GM21423 (cell line): ENCODE data around the gene NTMT1.
"Not testable (repeated sequence)": the region's sequence is repeated elsewhere in the genome, so short reads cannot be mapped to it uniquely, and the experiment has no call there.

Source experiments
- ATAC-seq: cut with Tn5 transposase; IDR thresholded peaks from one replicate; pipeline ENCODE4 v1.9.1; 2021; ENCODE audit warnings: mild to moderate bottlenecking, moderate library complexity; ENCODE audit not compliant: unreplicated experiment

NTMT1 gene

DNA sequence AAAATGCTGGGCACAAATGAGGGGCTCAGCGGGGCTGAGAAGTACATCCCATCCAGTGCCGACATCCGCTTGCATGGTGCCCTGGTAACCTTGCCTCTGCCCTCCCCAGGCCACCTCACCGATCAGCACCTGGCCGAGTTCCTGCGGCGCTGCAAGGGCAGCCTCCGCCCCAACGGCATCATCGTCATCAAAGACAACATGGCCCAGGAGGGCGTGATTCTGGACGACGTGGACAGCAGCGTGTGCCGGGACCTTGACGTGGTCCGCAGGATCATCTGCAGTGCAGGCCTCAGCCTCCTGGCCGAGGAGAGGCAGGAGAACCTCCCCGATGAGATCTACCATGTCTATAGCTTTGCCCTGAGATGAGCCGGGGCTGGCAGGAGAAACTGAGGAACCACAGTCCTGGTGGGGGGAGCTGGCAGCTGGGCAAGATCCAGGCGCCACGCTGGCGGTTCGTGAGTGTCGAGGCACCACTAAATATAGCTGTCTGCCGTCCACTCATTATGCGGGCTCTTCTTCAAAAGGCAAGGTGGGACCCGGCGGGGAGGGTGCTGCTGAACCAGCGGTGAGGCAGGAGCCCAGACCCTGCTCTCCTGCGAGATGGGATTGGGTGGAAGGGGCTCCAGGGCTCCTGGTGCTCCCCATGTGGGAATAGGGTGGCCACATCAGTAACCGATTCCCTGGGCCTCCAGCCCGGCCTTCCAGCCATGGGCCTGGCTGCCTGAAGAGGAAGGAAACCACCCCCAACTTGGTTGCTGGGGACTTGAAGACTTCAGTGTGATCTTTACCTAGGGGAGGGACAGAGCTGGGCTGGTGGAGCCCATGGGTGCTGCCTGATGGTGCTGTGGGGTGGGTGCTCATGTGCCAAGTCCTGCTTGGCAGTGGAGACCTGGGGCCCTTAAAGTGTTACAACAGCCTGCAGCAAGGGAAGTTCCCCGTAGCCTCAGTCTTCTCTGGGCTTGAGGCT, 9.4 kb downstream of the NTMT1 start:
- ATAC-seq: no peak

- ATAC-seq: not testable (repeated sequence)
These were observed 10.4 kb downstream of the NTMT1 start for GRCh38 chr9:129636343-129636742.

DNA sequence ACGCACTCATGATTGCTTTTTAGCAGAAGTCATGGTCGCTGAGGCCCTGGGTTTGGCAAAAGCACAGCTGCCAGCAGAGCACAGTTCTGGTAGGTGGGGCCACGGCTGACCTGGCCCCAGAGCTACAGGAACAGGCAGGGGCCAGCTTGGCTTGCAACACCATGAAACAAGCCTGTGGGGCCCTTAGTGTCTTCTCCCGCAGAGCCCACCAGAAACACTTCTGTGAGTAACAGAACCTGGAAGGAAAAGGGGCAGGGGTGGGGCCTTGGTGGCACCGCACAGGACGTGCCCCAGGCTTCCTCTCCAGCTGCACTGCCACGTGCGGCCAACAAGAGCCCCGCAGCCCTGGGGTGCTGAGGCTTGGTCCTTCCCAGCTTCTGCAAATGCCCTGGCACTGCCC, 11.1 kb downstream of the NTMT1 start:
- ATAC-seq: no peak

- no peak for ATAC-seq
These were observed 11.9 kb downstream of the NTMT1 start for GRCh38 chr9:129637673-129638439.

DNA sequence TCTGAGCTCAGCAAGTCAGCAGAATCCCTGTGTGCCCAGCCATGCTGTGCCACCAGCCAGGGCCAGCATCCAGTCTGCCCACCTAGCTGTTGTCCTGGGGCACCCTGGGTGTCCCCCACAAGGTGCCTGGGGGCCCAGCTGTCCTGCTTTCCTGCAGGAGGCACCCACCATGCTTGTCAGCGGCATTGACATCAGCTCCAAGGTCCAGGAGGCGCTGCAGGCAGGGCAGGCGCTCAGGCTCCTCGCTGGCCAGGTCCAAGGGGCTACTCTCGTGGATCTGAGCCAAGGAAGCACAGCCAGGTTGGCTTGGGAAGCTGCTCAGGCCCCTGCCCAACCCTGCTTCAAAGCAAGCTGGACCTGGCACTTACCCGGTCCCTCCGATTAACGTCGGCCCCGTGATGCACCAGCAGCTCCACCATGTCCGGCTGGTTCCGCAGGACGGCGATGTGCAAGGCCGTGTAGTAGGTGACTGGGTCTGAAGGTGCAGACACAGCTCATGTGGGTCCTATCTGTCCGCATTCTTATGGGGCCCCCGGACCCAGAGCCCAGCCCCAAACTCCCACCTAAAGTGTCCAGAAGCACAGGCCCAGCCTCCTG, 13.2 kb downstream of the NTMT1 start:
- ATAC-seq: no peak

DNA sequence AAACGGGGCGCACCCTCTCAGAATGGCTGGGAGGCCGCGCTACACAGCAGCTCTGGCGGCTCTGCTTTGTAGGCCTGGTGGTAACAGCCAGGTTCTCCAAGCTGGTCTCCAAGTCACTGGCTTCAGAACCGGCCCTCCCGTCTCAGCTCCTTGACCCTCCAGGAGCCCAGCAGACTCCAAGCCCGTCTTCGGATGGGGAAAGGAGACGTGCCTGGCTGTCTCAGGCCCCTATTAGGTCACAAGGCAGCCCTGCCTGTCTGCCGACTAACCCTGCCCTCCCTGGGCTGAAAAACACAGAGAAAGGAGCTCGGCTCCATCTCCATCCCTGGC, 13.8 kb downstream of the NTMT1 start:
- ATAC-seq: no peak

DNA sequence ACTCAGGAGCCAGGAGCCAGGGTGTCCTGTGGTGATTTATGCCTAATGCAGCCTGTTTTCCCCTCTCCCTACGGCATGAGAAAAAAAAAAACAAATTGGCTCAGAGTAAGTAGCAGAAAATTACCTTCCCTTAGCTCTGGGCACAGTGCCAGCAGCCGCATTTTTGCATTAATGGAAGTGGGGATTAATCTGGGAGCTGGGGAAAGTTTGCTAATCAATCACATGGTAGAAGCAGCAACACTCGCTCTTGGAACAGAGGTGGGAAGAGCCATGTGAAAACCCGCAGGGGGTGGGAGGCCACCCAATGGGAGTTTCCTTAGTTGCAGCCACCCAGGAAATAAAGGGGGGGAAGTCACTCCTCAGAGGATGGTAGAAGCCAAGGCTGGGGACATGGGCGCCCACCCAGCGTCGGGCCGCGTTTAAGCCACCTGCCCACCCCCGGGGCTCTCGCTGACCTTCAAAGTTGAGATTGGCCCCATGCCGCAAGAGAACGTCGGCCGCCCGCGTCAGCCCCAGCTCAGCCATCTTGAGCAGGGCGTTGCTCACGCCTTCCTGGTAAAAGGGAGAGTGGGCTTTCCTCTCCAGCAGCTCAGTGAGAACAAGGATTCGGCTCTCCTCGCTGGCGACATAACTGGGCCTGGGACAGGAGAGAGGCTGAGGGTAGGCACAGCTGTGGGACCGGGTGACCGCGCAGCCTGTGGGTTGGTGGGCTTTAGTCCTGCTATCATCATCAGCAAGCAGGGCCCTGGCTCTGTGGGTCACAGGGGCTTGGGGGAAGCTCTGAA, 14.3 kb downstream of the NTMT1 start:
- ATAC-seq: no peak

DNA sequence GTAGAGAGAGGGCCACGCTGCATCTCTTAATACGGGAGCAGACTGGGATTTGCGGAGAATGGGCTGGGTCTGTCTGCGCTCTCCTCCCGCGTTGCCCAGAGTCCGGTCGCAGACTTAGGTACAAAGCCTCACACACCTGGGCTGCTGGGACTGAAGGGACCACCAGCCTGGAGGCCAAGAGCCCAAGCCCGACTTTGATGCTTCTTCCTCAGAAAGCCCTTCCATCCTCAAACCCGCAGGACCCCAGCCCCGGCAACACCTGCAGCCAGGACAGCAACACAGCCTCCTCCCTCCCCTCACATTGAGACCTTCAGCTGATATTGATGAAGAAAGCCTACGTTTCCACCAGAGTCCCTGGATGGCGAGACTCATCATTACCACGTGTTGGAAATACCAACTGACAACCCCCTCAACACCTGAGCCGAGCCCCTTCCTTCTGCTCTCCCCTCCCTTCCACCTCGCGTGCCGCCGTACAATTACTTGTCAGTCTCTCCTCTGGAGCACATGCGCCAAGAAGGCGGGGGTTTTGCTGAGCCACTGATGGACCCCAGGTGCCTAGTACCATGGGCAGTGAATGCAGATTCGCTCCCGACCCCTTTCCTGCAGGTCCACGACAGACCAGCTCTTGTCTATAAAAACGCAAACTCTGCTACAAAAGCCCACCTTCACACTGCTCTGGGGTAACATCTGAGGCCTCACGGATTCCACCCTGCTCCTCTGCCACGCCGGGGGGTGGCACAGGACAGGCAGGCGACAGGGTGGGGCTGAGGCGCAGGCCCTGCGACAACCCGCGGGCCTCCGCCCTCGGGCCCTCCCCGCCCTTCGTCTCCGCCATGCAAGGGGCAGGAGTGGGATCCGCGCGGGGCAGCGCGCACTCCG, 15.1 kb downstream of the NTMT1 start:
- ATAC-seq: no peak

- ATAC-seq: peak; percentile 93
These were observed 16.0 kb downstream of the NTMT1 start, which contains the start of gene ASB6 for GRCh38 chr9:129641750-129642585. Gene ASB6, minus strand, starts transcription at chr9:129642151. Its CDS starts 152 bp downstream, at chr9:129641999.

GRCh38 chr9:129643706-129644105, 17.7 kb downstream of the NTMT1 start:
- no peak for ATAC-seq

DNA sequence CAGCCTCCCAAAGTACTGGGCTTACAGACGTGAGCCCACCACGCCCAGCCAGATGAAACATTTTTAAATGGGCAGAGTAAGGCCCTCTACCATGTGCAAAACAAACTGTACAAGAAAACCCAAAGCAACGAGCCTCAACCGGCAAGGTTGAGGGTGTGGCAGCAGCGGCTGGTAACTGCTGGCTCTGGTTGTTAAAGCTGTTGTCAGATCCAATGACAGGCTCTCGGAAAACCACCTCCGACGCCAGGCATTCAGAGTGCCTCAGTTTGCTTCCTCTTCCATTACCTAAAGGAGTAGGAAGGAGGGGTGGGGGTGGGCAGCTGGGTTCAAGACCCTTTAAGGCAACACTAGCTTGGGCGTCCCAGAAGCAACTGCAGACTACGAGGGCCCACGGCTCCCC, 18.4 kb downstream of the NTMT1 start:
- no peak for ATAC-seq

DNA sequence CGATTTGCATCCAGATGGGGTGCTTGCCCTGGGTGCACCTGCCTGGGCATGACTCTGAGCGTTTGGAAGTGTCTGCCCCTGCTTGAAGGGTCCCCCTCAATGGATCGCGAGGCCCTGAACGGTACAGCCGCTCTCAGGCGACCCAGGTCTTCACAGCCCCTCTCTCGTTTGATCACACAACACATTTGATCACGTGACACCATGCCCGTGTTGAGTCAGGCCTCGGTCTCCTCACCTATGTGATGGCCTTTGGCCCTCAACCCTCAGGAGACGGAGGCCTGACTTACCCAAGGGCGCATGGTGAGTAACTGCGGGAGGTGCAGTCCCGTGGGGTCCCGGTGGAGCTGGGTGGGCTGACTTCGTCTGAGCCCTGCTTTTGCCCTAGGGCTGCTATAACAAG, 18.9 kb downstream of the NTMT1 start:
- no peak for ATAC-seq

DNA sequence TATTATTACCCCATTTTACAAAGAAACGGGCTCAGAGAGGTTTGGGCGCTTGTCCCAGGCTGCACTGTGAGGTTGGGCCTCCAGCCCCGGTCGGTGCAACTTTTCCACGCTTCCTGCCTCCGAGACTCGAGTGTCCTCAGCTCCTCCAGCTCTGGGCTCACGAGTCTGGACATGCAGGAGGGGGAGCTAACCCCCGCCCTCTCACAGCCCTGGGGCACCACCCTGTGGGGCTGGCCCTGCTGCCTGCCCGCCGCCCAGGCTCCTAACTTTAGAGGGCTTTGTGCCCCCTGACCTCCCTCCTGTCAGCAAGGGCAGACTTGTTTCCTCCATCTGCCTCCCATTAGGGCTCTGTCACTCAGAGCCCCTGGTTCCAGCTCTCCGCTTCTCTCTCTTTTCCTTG, 20.3 kb downstream of the NTMT1 start:
- no peak for ATAC-seq

- ATAC-seq: no peak
These were observed 20.7 kb downstream of the NTMT1 start for GRCh38 chr9:129646654-129647053.

- no peak for ATAC-seq
These were observed 21.7 kb downstream of the NTMT1 start for GRCh38 chr9:129647635-129648034.

- ATAC-seq: no peak
These were observed 22.3 kb downstream of the NTMT1 start for GRCh38 chr9:129648092-129648763.

DNA sequence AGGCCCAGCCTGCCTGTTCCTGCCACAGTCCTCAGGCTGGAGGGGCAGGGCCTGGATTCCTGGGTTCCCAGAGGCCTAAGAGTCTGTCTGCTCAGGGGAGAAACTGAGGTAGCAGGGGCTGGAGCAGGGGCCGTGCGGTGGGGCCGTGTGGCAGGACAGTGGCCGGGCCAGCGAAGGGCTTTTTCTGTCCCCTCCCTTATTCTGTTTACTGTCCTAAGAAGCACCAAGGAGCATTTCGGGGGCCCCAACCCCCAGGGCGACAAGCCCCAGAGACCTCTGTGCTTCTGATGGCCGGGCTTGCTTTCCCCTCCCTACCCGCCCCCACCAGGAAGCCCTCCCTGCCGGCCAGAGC, 22.8 kb downstream of the NTMT1 start:
- ATAC-seq: no peak
